ENCODE results near the gene EFEMP2.
"Not testable (repeated sequence)": the region's sequence is repeated elsewhere in the genome, so short reads cannot be mapped to it uniquely, and the experiment has no call there.

EFEMP2 gene

DNA sequence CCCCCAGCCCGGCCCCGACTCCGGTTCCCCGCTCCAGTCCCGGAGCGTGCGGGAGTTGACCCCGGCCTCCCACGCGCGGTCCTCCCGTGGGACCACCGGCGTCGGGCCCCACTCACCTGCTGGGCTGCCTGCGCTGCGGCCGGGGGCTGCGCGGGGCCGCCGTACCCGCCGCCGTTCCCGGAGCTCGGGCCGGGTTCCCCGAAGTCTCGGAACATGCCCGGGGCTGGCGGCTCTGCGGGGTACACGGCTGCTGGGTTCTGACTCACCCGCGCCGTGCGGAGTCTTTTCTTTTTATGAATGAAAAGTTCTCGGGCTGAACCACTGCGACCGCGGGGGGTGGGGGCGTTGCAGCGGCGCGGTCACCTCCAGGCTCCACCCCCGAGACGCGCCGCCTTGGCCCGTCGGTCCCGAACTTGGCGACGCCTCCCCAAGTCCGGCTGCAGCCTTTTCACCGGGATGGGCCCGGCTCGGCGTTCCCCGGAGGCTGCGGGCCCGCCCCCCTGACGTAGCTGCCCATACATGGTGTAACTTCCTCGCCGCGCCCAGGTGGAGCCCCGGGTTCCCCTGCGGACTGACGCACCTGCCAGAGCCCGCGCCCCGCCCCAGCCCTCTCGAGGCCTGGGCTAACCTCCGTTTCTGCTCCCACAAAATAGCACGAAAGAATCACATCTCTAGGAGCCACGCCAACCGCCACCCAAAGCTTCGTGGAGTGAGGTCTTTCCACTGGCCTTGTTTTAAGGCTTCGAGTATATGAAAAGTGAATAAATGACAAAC is 27.7 kb upstream of the EFEMP2 start, which contains the start of gene FOSL1:
Gene FOSL1, minus strand, starts transcription at position 264 of the 774 bp plus-strand sequence. Its CDS starts 49 bp downstream, at position 215.
- peak; percentile 98 for DNase-seq

DNA sequence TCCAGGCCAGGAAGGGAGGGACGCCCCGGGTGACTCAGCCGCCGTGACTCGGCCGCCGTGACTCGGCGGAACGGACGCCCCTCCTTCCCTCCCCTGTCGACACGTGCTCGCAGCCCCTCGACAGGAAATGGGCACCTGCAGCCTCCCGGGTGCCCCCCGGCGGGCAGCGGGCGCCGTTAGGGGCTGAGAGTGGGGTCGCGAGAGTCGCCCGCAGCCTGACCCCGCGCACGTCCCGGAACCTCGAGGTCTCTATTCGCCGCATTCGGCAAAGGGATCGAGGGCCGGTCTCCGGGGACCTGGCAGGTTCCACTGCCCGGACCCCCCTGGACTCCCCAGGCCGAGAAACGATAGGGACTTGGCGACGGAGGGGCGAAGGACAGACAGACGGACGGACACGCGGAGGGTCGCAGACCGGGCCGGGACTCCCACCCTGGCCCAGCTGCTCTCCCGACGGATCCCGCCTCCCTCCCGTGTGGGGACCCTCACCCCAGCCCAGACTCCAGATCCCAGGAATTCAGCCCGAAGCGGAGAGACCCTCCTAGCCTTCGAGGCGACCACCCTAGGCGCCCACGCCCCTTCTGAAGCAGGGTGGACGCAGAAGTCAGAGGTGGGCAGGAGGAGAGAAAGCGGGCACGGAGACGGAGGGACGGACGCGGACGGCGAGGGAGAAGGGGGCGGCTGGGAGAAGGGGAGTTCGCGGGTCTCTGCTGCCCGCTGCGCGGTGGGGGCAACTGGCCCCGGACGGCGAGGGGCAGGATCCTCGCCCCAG is 26.9 kb upstream of the EFEMP2 start:
- peak; percentile 86 for DNase-seq

DNA sequence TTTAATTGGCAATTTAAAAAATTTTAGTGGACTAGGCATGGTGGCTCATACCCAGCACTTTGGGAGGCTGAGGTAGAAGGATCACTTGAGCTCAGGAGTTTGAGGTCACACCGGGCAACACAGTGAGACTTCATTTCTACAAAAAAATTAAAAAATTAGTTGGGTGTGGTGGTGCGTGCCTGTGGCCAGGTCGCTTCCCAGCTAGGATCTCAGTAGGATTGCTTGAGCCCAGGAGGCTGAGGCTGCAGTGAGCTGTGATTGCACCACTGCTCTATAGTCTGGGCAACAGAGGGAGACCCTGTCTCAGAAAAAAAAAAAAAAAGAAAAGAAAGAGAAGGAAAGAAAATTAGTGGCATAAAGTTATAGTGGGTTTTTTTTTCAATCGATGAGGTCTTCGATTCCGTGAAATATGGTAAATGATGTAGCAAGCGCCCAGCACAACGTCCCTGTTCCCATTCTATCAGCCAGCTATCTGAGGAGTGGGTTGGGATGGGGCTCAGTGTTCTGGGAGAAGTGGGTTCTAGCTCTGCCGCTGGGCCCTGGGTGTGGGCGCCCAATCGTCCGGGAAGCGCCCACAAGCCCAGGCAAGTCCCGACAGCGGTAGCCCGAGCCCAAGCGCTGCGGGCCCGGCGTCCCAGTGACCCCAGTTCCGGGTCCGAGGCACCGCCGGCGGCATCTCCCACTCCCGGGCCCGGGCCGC is 26.2 kb upstream of the EFEMP2 start:
- DNase-seq, result no peak

DNA sequence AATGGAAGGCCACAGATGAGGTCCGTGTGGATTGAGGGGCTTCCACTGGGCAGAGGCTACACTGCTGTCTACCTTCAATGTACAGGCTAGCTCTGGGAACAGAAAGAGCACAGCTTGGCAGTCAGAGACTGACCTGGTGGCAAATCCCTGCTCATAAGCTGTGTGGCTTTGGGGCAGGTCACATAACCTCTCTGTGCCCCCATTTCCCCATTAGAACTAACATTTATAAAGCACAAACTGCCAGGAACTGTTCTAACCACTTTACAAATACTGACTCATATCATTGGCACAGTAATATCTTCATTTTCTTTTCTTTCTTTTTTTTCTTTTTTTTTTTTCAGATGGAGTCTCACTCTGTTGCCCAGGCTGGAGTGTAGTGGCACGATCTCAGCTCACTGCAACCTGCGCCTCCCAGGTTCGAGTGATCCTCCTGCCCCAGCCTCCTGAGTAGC is 24.4 kb upstream of the EFEMP2 start:
- DNase-seq, result no peak

DNA sequence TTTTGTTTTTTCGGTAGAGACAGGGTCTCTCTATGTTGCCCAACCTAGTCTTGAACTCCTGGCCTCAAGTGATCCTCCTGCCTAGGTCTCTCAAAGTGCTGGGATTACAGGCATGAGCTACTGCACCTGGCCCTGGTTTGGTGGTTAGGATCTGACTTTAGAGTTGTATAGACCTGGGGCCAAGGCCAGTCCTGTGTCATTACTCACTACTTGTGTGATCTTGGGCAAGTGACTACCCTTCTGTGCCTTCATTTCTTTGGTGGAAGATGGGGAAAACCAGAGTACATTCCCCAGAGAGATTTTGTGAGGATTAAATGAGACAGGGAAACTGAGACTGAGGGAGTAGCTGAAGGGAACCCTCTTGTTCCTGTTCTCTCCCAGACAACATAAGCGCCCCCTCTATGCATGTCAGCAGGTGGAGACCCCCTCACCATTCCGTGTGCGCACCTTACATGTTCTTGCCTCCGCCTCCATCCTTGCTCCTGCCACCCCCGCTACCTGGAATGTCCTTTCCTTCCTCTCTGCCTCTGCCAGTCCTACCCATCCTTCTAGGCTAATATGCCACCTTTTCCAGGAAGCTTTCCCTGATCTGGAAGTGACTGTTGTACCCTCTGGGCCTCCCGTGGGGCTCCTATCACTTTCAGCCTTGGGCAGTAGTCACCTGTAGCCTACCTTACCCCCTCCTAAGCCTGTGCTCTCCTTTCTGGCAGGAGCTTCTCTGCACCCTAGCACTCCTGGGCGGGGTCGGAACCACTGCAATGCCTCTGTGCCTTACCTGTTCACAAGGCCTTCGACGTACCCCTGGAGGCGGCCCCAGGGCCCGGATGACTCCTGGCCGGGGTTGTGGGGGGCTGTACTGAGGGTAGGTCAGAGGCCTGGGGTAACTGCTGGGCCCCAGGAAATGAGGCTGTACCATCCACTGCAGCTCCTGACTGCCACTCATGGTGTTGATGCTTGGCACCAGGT is 23.7 kb upstream of the EFEMP2 start:
- DNase-seq, result no peak

DNA sequence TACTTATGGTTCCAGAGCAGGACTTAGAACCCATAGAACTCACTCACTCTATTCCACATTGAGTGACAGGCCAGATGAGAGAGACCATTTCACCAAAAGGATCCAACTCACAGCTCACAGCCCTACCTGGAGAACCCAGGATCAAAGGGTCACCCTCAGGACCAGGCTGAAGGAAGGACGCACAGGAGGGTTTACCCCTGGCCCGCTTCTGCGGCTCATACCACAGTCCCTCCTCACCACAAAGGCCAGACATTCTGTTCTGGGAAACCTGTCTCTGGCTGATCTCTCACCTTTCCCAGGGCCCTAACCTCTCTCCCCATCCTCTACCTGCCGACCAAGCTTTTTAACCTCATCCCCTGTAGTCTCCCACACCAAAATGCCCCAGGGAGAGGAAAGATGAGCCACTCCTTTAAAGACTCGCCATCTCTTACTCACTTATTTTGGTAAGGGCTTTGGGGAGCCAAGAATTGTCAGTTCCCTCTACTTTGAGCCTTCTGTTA is 22.9 kb upstream of the EFEMP2 start:
- DNase-seq, result no peak

DNA sequence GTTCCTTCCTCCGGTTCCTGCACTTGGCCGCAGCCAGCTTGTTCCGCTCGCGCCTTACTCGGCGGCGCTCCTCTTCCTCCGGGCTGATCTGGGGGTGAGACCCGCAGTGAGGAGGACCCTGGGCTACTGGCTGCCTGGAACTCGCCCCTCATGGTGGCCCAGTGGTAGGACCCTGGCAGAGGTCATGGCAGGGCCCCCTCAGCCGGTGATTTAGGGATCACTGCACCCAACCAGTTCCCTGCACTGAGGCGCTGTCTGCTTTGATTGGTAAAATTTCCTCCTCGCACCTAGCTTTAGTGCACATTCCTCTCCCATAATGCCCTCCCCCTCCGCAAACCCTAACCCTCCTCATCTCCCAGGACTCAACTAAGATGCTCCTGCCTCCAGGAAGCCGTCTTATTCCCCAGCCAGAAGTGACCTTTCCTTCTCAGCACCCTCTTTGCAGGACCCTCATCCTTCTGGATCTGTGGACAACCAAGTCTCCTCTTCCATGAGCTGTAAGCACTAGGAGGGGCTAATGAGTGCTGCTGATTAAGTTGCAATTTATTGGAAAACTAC is 21.5 kb upstream of the EFEMP2 start:
- DNase-seq, result no peak

DNA sequence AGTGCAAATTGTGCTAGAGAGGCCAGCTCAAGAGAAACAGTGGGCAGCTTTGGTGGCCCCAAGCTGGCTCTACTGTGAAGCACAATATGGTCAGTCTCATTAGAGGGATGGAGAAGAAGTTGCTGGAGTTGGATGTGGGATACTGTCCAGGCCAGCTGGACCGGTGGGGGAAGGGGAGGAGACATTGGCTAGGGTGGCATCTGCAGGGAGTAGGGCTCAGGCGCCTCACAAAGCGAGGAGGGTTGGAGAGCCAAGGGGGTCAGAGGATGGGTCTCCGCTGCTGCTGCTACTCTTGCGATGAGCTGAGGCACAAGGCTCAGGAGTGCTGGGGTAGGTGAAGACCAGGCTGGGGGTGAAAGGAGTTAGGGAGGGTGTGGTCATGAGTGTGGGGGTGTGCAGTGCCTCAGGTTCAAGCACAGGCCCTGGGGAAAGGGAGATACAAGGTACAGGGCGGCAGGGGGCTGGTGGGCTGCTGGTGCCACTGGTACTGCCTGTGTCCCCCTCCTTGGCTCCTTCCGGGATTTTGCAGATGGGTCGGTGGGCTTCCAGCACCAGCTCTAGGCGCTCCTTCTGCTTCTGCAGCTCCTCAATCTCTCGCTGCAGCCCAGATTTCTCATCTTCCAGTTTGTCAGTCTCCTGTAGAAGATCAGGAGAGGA is 20.2 kb upstream of the EFEMP2 start:
- DNase-seq, result no peak

DNA sequence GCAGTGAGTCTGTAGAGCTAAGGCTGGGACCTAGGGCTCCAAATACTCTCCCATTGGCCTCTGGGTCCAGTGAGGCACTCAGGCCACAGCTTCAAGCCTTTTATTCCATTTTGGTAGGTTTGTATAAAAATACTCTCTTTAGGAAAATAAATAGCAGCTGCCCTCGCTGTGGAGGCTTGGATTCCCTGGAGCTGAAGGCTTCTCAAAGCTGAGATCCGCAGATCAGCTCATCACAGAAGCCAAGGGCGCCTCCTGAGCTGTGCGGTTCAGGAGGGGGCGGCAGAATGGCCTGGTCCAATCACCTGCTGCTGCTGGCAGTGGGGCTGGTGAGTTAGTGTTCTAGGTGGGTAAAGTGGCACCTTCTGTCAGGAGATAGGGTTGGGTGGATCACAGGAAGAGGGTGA is 19.5 kb upstream of the EFEMP2 start:
- not testable (repeated sequence) for DNase-seq

DNA sequence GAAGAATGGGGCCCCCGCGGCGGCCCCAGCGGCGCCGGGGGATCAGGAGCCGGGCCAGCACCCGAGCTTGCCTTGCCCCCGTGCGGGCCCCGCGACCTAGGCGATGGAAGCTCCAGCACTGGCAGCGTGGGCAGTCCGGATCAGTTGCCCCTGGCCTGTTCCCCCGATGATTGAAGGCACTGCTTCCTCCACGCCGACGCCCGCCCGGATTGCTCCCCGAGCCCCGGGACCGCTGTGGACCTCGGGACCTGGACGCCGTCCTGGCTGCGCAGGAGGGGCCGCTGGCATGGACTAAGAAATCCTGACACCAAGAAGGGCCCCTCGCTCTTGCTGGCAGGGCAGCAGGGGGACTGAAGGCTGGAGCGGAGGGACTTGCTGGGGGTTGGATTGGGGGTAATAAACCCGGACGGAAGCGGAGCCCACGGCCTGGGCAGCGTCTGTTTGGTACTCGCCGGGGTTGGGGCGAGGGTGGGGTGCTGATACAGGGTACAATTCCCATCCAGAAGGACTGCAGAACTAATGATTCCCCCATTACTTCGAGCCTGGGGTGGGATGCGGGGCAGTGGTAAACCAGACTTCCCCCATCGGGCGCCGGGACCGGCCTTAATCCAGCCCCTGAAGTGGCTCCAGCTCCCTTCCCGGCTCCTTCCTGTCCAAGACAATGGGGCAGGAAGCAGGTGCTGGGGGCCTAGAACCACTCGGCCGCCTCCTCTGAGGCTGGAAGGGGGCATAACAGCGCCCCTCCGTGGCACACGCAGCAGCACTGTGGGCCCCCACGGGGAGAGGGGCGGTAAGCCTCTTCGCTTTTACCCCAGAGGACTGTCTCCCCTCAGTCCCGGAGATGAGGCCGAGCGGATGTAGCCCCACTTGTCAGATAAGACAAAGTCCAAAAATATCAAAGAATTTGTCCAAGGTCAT is 18.9 kb upstream of the EFEMP2 start:
- no peak for DNase-seq

DNA sequence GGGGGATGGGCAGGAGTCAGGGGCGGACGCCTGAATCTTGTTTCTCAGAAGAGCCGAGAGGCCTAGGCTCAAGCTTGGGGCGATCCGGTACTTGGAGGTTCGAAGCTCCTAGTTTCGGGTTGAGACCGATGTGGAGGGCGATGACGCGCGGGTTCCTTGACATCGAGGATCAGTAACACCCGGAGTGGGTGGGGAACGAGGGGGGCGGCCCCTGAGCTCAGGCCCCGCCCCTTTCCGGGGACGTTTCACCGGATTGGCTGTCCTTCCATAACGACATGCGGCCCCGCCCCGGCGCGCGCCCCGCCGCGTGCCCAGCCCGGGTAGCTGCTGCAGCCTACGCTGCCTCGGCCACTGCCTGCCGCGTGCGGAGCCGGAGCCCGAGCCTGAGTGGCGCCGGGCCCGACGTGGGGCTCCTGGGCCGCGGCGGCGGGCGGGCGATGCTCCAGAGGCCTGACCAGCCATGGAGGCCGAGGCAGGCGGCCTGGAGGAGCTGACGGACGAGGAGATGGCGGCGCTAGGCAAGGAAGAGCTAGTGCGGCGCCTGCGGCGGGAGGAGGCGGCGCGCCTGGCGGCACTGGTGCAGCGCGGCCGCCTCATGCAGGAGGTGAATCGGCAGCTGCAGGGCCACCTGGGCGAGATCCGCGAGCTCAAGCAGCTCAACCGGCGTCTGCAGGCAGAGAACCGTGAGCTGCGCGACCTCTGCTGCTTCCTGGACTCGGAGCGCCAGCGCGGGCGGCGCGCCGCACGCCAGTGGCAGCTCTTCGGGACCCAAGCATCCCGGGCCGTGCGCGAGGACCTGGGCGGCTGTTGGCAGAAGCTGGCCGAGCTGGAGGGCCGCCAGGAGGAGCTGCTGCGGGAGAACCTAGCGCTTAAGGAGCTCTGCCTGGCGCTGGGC is 18.0 kb upstream of the EFEMP2 start, which contains the start of gene CCDC85B:
Gene CCDC85B, plus strand, starts transcription at position 350 of the 895 bp plus-strand sequence. Its CDS starts 111 bp downstream, at position 461.
- peak; percentile 92 for DNase-seq

DNA sequence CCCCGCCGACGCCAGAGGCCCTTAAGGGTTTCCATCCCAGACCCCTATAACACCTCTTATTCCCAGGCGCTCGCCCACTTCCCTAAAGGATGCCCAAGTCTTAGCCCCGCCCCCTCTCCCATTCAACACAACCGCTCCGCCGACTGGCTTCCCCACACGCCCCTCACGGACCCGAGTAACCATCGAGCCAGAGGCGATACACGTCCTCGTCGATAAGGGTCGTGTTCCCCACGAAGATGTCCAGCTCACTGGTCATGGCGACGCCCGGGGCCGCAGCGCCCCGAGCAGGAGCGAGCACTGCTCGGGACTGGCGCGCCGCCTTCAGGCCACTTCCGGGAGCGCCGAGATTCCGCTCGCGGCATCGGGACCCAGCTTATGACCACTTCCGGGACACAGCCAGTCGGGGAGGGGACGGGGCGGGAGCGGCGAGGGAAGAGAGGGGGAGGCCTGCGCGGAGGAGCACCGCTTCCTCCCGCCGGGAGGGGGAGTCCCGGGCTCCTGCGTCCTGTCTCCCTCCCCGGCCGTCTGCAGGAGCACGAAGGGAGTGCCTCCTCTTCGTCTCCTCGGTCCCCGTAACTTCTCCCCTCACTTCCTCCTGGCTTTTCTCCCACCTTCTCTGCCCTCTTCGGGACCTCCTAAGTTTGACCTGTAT is 15.7 kb upstream of the EFEMP2 start, which contains the start of gene FIBP:
Gene FIBP, minus strand, starts transcription at position 309 of the 652 bp plus-strand sequence. Its CDS starts 53 bp downstream, at position 256.
- DNase-seq, result peak; percentile 95

DNA sequence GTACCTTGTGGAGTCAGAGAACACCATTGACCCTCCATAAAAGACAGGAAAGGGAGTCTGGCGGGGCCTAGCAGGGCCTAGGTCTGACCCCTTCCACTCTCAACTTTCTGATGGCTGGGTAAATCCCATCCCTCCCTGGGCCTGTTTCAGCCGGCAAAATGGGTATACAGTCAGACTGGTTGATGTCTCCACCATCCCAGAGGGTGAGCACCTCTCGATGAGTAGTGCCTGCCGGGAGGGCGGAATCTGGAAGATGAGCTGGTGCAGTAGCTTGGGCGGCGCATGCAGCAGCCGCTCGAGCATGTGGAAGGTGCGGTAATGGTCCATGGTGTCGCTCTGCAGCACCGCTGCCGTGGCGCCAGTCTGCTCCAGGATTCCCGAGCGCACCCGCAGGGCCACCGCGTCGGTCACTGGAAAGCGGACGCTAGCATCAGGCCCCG is 15.1 kb upstream of the EFEMP2 start:
- DNase-seq, result peak; percentile 48

DNA sequence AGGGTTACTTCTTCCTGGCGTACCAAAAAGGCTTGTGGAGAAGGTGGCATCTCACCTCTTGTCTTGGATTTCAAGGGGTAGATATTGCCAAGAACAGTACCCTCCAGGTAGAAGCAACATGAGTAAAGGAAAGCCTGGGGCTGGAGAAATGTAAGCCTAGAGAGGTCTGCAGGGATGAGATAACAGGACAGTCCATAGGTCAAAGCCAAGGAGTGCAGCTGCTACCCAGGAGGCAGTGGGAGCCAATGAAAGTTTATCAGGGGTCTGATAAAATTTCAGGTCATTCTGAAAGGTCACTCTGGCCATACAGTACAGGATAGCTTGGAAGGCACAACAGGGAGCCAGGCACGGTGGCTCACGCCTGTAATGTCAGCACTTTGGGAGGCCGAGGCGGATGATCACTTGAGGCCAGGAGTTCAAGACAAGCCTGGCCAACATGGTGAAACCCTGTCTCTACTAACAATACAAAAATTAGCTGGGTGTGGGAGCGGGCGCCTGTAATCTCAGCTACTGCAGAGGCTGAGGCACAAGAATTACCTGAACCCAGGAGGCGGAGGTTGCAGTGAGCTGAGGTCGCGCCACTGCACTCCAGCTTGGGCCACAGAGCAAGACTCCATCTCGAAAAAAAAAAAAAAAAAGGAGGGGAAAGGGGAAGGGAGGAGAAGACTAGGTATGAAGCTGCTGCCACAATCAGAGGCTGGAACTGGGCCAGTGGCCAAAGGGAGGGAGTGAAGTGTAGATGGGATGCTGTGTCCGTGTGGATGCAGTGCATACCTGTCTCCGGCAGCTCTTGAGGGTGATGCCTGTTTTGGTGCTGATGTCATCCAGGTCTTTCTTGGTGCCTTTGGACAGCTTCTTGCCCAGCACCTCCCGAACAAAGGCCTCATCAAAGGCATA is 14.5 kb upstream of the EFEMP2 start:
- no peak for DNase-seq

DNA sequence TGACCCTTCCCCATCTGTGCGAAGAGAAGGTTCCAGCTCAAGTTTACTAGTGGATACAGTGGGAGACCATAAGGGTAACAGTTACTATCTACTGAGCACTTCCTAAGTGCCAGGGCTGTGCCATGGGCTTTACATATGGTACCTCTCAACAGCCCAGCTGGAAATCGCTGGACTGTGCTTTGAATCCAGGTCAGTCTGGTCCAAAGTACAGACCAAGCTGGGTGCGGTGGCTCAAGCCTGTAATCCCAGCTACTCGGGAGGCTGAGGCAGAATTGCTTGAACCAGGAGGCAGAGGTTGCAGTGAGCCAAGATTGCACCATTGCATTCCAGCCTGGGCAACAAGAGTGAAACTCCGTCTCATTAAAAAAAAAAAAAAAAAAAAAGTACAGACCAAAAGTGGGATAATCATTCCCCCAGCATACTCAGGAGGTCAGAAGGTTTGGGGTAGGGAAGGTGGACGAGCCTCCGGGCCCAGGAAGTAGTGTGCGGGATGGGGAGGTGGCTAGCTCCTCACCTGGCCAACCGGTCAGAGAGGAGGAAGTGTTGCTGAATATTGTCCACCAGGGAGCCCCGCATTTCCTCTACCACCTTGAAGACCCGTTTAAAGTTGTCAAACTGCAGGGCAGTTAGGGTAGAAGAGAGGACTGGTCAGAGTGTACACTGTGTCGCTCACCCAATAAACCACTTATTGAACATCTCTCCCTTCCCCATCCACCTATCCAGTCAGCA is 13.4 kb upstream of the EFEMP2 start:
- no peak for DNase-seq

DNA sequence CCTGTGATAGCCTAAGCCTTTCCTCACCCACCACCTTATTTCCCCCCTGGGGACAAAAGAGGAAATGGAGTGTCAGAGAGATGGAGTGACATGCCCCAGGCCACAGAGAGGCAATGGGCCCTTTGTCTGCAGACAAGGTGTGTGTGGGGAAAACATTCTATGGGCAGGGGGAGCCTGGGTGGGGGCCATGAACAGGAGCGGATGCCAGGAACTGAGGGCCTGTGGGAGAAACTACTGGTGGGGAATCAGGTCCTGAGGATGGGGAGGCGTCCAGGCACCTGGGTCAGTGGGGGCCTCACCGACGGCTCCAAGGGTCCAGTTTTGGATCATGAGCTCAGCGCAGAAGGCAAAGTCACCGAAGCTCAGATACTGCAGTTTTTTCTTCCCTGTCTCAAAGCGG is 12.6 kb upstream of the EFEMP2 start:
- DNase-seq, result no peak

Measured in NCI-H226 (cell line).